Measurements from ENCODE around the gene RNF130. TPM values are rescaled to one million over a fixed set of nuclear protein-coding genes. Genes with fewer than 3 reads are reported as not detected.

RNF130 gene
- total RNA-seq, 4 donors from 2014 or later = 84.7 to 105 (median 98.5) TPM

DNA sequence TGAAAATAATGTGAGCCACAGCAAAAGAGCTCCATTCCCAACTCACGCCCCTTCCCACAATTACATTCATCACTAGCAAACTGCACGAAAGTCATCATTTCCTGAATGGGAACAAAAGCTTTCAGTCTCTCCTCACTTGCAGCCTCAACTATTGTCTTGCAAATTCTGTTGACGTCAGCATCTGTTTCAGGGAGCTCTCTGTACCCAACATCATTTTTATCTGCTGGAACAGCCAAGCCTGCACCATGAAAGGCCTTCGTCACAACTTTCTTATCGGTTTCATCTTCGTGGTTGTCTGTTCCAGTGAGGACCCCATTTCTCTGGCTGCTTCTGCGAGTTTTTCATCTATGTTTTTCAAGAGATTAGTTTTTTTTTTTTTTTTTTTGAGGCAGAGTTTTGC is 14.3 kb upstream of the RNF130 start:
- Histone ChIP-seq H3K4me3 (no peak overlapping the region), H3K4me1 (peaks cover 0 to 10% (median 0%) of the 10 kb centered on the region in 3 donors), H3K36me3 (no peaks in the 10 kb centered on the region), H3K27me3 (peaks cover 6% of the 10 kb centered on the region), H3K9me3 (no peaks in the 10 kb centered on the region), H3K27ac (no peak overlapping the region)
- ATAC-seq = no peak
- no peak for TF ChIP-seq POLR2AphosphoS5 (IDR thresholded peaks at IDR 0.05)
- no peak for TF ChIP-seq EP300 (IDR thresholded peaks at IDR 0.05)
- TF ChIP-seq POLR2A (IDR thresholded peaks at IDR 0.05) = no peak
- TF ChIP-seq, protein P1, sequence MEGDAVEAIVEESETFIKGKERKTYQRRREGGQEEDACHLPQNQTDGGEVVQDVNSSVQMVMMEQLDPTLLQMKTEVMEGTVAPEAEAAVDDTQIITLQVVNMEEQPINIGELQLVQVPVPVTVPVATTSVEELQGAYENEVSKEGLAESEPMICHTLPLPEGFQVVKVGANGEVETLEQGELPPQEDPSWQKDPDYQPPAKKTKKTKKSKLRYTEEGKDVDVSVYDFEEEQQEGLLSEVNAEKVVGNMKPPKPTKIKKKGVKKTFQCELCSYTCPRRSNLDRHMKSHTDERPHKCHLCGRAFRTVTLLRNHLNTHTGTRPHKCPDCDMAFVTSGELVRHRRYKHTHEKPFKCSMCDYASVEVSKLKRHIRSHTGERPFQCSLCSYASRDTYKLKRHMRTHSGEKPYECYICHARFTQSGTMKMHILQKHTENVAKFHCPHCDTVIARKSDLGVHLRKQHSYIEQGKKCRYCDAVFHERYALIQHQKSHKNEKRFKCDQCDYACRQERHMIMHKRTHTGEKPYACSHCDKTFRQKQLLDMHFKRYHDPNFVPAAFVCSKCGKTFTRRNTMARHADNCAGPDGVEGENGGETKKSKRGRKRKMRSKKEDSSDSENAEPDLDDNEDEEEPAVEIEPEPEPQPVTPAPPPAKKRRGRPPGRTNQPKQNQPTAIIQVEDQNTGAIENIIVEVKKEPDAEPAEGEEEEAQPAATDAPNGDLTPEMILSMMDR (IDR thresholded peaks at IDR 0.05) = no peak
- 53 to 65% methylated on average over 7 of the region's 7 CpGs for WGBS, 2 donors (ENCODE audit: low coverage in 1 of 2)

DNA sequence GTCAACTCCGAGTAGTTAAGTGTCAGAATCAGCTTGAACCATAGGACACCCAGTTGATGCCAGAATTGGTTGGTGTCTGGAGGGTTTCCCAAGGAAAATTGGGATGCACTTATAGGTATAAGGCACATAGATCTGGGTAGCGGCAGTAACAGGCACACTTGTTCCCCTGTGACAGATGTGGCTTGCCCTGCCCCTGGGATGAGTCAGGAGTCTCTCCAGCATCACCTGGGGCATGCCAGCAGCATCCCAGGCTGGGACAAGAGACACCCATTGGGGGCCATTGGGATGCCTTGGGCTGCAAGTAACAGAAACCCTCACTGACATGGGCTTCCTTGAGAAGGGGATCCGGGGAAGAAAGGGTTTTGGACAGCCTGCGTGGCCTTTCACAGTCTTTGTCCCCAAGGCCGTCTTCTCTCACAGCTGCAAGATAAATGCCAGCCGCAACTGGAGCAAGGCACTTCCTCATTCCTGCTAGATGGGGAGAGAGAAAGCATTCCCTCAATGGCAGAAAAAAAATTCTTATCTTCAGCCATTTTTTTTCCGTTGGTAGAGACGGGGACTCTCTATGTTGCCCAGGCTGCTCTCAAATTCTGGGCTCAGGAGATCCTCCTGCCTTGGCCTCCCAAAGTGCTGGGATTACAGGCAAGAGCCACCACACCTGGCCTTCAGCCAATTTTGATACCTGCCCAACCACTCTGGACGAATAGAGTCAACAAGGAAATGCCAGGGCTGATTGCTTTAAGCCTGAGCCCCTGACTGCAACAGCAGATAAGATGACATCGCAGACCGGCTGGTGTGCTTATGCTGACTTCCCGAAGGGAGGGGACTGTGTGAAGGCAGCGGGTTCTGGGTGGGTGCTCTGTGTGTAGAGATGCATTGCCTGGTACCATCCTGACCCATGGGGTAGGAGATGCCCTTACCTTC is 13.3 kb upstream of the RNF130 start:
- Histone ChIP-seq H3K27me3 (peaks cover 13% of the 10 kb centered on the region), H3K36me3 (no peaks in the 10 kb centered on the region), H3K27ac (no peak overlapping the region), H3K4me3 (no peak overlapping the region), H3K9me3 (no peaks in the 10 kb centered on the region), H3K4me1 (peaks cover 0 to 3% (median 0%) of the 10 kb centered on the region in 3 donors)
- ATAC-seq = no peak
- WGBS, 2 donors (ENCODE audit: low coverage in 1 of 2) = 39 to 70% methylated on average over 2 to 6 of the region's 13 CpGs
- TF ChIP-seq POLR2AphosphoS5 (IDR thresholded peaks at IDR 0.05) = no peak
- TF ChIP-seq EP300 (IDR thresholded peaks at IDR 0.05) = no peak
- TF ChIP-seq, protein P1 (IDR thresholded peaks at IDR 0.05) = no peak
- no peak for TF ChIP-seq POLR2A (IDR thresholded peaks at IDR 0.05)

DNA sequence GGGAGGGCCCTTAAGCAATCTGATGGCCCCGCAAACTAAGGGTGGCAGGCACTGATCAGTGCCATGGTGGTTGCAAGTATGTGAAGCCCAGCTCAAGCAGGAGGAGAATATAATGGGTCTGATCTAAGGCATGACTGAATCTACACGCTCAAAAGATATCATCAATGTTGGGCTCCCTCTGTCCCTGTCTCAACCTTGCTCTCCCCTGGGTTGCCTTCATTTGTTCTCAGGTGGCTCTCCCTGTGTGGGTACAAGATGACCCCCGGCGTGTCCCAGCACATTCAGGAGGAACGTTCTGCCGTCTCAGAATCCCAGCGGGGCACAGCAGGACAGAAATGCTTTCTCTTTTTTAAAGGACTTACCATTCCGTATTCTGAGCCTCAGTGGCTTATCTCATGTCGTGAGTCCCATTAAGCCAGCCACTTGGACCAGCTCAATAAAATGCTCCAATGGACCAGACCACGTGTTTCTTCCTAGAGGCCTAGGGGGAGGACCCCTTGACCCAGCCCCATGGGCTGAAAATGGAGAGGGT is 12.0 kb upstream of the RNF130 start:
- 80 to 95% methylated on average over 5 to 6 of the region's 10 CpGs for WGBS, 2 donors (ENCODE audit: low coverage in 1 of 2)
- no peak for ATAC-seq
- Histone ChIP-seq H3K4me1 (no peaks in the 10 kb centered on the region), H3K36me3 (no peaks in the 10 kb centered on the region), H3K27ac (no peak overlapping the region), H3K9me3 (no peaks in the 10 kb centered on the region), H3K27me3 (peaks cover 22% of the 10 kb centered on the region), H3K4me3 (no peak overlapping the region)
- TF ChIP-seq EP300 (IDR thresholded peaks at IDR 0.05) (no peak), POLR2A (IDR thresholded peaks at IDR 0.05) (no peak), POLR2AphosphoS5 (IDR thresholded peaks at IDR 0.05) (no peak)
- TF ChIP-seq, protein P1 (IDR thresholded peaks at IDR 0.05) = no peak

DNA sequence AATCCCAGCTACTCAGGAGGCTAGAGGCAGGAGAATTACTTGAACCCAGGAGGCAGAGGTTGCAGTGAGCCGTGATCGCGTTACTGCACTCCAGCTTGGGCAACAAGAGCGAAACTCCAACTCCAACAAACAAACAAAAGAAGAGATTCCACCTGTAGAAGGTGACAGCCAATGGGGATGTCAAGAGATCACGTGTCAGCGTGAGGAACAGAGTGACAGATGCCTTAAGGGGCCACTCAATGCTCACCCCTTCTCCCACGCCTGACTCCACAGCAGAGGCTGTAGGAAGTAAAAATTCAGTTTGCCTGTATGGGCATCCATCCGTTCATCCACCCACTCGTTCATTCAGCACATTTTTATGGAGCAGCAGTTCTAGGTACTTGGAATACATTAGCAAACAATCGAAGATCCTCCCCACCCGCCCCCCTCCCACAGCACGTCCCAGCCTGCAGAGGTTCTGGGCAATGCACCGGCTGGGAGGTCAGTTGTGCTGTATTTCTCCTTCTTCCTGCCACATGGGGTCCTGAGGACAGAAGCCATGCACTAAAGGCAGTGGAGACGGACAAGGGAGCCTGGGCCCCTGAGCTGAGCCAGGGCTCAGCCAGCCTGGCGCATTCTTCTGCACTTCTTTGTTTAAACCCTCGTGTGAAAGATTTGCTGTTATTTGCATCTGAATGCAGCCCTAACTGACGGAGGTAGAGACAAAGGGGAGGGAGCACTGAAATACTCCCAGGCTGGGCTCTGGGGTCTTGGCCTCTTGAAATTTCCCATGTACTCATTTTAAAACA is 11.3 kb upstream of the RNF130 start:
- TF ChIP-seq POLR2AphosphoS5 (IDR thresholded peaks at IDR 0.05) = no peak
- TF ChIP-seq EP300 (IDR thresholded peaks at IDR 0.05) = no peak
- TF ChIP-seq POLR2A (IDR thresholded peaks at IDR 0.05) = no peak
- TF ChIP-seq, protein P1 (IDR thresholded peaks at IDR 0.05) = no peak
- H3K36me3 ChIP-seq = no peaks in the 10 kb centered on the region
- H3K4me1 ChIP-seq = no peaks in the 10 kb centered on the region
- H3K27me3 ChIP-seq = peaks cover 22% of the 10 kb centered on the region
- WGBS, 2 donors (ENCODE audit: low coverage in 1 of 2) = 40 to 74% methylated on average over 4 to 10 of the region's 17 CpGs
- no peak overlapping the region for H3K27ac ChIP-seq
- H3K9me3 ChIP-seq = no peaks in the 10 kb centered on the region
- no peak for ATAC-seq
- H3K4me3 ChIP-seq = no peak overlapping the region
